ENCODE data around the gene CHRNA9. TPM values are rescaled to one million over a fixed set of nuclear protein-coding genes. Genes with fewer than 3 reads are reported as not detected.

Gene CHRNA9
- total and polyA plus RNA-seq, 2 experiments from 2014 or later: 0.58 to 5.7 TPM

- TF ChIP-seq ZNF462 (CRISPR knock-in tag; IDR thresholded peaks at IDR 0.05) (no peak), EZH2phosphoT487 (IDR thresholded peaks at IDR 0.05; ENCODE audit: unreplicated experiment) (no peak), ZNF114 (CRISPR knock-in tag; IDR thresholded peaks at IDR 0.05) (no peak), NANOG (IDR thresholded peaks at IDR 0.05; ENCODE audit: borderline replicate concordance) (no peak), CTCF (conservative IDR thresholded peaks at IDR 0.05; ENCODE audit: low read depth in 2 of 2) (peak; percentile 88 to 96)
Observed at GRCh38 chr4:40325406-40326019, 9.6 kb upstream of the CHRNA9 start (continued).

- Mint-ChIP-seq H3K27me3 (ENCODE audit: insufficient read depth, low read depth, poor library complexity) (peaks cover 20% of the 10 kb centered on the region), H3K4me3 (no peak overlapping the region), H3K36me3 (ENCODE audit: low read depth) (no peaks in the 10 kb centered on the region; the same call in 2 of the 3 replicates), H3K4me1 (peaks cover 14% of the 10 kb centered on the region), H3K27ac (no peak overlapping the region), H3K9me3 (no peaks in the 10 kb centered on the region)
- H3K79me2 ChIP-seq (replicated peaks; ENCODE audit: insufficient read depth): no peaks in the 10 kb centered on the region
- ATAC-seq: no peak
- no peak for TF ChIP-seq ZNF114 (CRISPR knock-in tag; IDR thresholded peaks at IDR 0.05)
- no peak for TF ChIP-seq ZNF331 (CRISPR knock-in tag; IDR thresholded peaks at IDR 0.05; ENCODE audit: low read depth)
- TF ChIP-seq CREB1 (CRISPR knock-in tag; IDR thresholded peaks at IDR 0.05; ENCODE audit: low read depth): no peak
- no peak for TF ChIP-seq EZH2 (IDR thresholded peaks at IDR 0.05; ENCODE audit: low read depth, unreplicated experiment)
- no peak for TF ChIP-seq REST (IDR thresholded peaks at IDR 0.05; ENCODE audit: unreplicated experiment)
- no peak overlapping the region for H3K4me2 ChIP-seq
- H3K4me3 ChIP-seq: no peak overlapping the region
- no peaks in the 10 kb centered on the region for H3K9me2 ChIP-seq (ENCODE audit: insufficient read depth)
- peaks cover 17% of the 10 kb centered on the region for H3K4me1 ChIP-seq (ENCODE audit: insufficient read depth)
- no peaks in the 10 kb centered on the region for H4K20me1 ChIP-seq (replicated peaks; ENCODE audit: insufficient read depth)
- no peaks in the 10 kb centered on the region for H3F3A ChIP-seq (replicated peaks; ENCODE audit: low read depth)
- no peak for DNase-seq (ENCODE audit: low spot score)
- no peaks in the 10 kb centered on the region for H3K36me3 ChIP-seq (ENCODE audit: insufficient read depth)
- no peak overlapping the region for H2AFZ ChIP-seq
- H3K27me3 ChIP-seq (ENCODE audit: insufficient read depth): no peaks in the 10 kb centered on the region
- H3K27ac ChIP-seq (ENCODE audit: low read depth): no peak overlapping the region
Observed at GRCh38 chr4:40327340-40327739, 7.8 kb upstream of the CHRNA9 start.
